SK-N-SH treated with all-trans-retinoic acid at 6 μM for 48 hours (cell line): Measurements from ENCODE around the gene ALG11.
"Not testable (repeated sequence)": the region's sequence is repeated elsewhere in the genome, so short reads cannot be mapped to it uniquely, and the experiment has no call there.

Source experiments
- ATAC-seq: fragments of 200-7000 bp; cut with Tn5 transposase; 3 replicates; pipeline ENCODE4 v1.9.1; 2020; ENCODE audit warnings: mild to moderate bottlenecking, moderate library complexity
- ARNTL ChIP-seq: fragments of 450-650 bp; formaldehyde crosslinking; IDR thresholded peaks from 2 replicates; pipeline ENCODE4 v1.5.0; 2020; ENCODE audit warnings: low read depth, mild to moderate bottlenecking, moderate library complexity, borderline replicate concordance
- BACH2 ChIP-seq: fragments of 250-450 bp; sonication (Bioruptor Pico); IDR thresholded peaks from 2 replicates; pipeline ENCODE4 v1.9.0; 2021; ENCODE audit warnings: mild to moderate bottlenecking, borderline replicate concordance
- CSDC2 ChIP-seq: fragments of 250-450 bp; sonication (Bioruptor Pico); IDR thresholded peaks from 2 replicates; pipeline ENCODE4 v1.5.0; 2020; ENCODE audit warnings: mild to moderate bottlenecking, moderate library complexity
- ESRRG ChIP-seq: fragments of 250-450 bp; sonication (Bioruptor Pico); IDR thresholded peaks from 2 replicates; pipeline ENCODE4 v1.6.1; 2021; ENCODE audit warnings: mild to moderate bottlenecking
- GLIS3 ChIP-seq: fragments of 250-450 bp; sonication (Bioruptor Pico); IDR thresholded peaks from 2 replicates; pipeline ENCODE4 v1.5.0; 2020; ENCODE audit warnings: mild to moderate bottlenecking, moderate library complexity
- ISL1 ChIP-seq: fragments of 250-450 bp; sonication (Bioruptor Pico); IDR thresholded peaks from 2 replicates; pipeline ENCODE4 v2.1.2; 2022; ENCODE audit warnings: mild to moderate bottlenecking, moderate library complexity
- OSR1 ChIP-seq: fragments of 250-450 bp; sonication (Bioruptor Pico); IDR thresholded peaks from 2 replicates; pipeline ENCODE4 v1.8.0; 2022; ENCODE audit warnings: moderate library complexity, mild to moderate bottlenecking, inconsistent platforms
- PPARA ChIP-seq: fragments of 250-450 bp; sonication (Bioruptor Pico); IDR thresholded peaks from 2 replicates; pipeline ENCODE4 v1.5.0; 2020; ENCODE audit warnings: mild to moderate bottlenecking, borderline replicate concordance
- RARB ChIP-seq: fragments of 250-450 bp; sonication (Bioruptor Pico); IDR thresholded peaks from 2 replicates; pipeline ENCODE4 v1.8.0; 2021; ENCODE audit warnings: mild to moderate bottlenecking, moderate library complexity
- SNAI2 ChIP-seq: fragments of 250-450 bp; sonication (Bioruptor Pico); IDR thresholded peaks from 2 replicates; pipeline ENCODE4 v1.5.0; 2020; ENCODE audit warnings: mild to moderate bottlenecking, moderate library complexity
- TCF4 ChIP-seq: fragments of 250-450 bp; sonication (Bioruptor Pico); IDR thresholded peaks from 2 replicates; pipeline ENCODE4 v1.8.0; 2021; ENCODE audit warnings: mild to moderate bottlenecking, moderate library complexity, borderline replicate concordance
- TOX ChIP-seq: fragments of 250-450 bp; sonication (Bioruptor Pico); IDR thresholded peaks from 2 replicates; pipeline ENCODE4 v1.8.0; 2021; ENCODE audit warnings: mild to moderate bottlenecking, moderate library complexity, borderline replicate concordance
- ZC3H10 ChIP-seq: fragments of 250-450 bp; sonication (Bioruptor Pico); IDR thresholded peaks from 2 replicates; pipeline ENCODE4 v1.5.1; 2021; ENCODE audit warnings: mild to moderate bottlenecking, moderate library complexity
- ZFP3 ChIP-seq: fragments of 250-450 bp; sonication (Bioruptor Pico); IDR thresholded peaks from 2 replicates; pipeline ENCODE4 v1.5.0; 2020; ENCODE audit warnings: mild to moderate bottlenecking, moderate library complexity
- ZNF565 ChIP-seq: fragments of 450-650 bp; formaldehyde crosslinking; conservative IDR thresholded peaks from 2 replicates; pipeline ENCODE4 v1.5.0; 2020; ENCODE audit warnings: low read depth, mild to moderate bottlenecking, moderate library complexity
- ZNF70 ChIP-seq: fragments of 450-650 bp; formaldehyde crosslinking; IDR thresholded peaks from 2 replicates; pipeline ENCODE4 v1.5.0; 2020; ENCODE audit warnings: mild to moderate bottlenecking, moderate library complexity
- TF ChIP-seq, protein P1 (sequence below): fragments of 250-450 bp; sonication (Bioruptor Pico); IDR thresholded peaks from 2 replicates; pipeline ENCODE4 v1.8.0; 2020; ENCODE audit warnings: mild to moderate bottlenecking, moderate library complexity, borderline replicate concordance
- TF ChIP-seq, protein P2 (sequence below): fragments of 250-450 bp; sonication (Bioruptor Pico); IDR thresholded peaks from 2 replicates; pipeline ENCODE4 v1.5.1; 2021; ENCODE audit warnings: mild to moderate bottlenecking, moderate library complexity
- TF ChIP-seq, protein P3 (sequence below): fragments of 250-450 bp; sonication (Bioruptor Pico); IDR thresholded peaks from 2 replicates; pipeline ENCODE4 v1.5.1; 2020; ENCODE audit warnings: low read depth, mild to moderate bottlenecking, moderate library complexity

Gene ALG11

DNA sequence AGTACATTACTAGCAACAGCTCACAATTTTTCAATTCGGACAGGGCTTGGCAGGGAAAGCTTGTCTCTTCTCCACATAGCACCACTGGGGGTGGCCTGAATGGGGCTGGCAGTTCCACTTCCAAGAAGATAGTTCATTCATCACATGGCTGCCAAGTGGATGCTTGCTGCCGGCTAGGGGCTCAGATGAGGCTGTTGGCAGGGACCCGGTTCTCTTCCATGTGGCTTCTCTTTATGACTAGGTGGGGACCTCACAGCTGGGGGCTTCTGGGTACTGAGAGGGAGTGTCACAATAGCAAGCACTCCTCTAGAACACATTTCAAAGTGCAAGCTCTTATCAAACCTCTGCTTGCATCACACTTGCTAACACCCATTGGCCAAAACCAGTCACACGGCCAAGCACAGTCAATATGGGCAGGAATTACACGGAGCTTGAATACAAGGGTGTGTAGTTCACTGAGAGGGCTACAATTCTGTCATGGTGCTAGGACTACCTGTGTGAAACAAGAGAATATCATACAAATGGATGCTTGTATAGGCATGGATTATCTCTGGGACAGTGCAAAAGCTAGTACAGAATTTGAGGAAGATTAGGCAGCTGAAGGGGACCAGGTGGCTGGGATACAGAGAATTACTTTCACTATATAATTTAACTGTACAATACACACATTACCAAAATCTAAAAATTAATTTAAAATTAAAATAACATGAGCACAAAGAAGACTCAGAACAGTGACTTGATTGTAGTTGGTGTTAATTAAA is 33.2 kb upstream of the ALG11 start:
- TF ChIP-seq ARNTL (CRISPR knock-in tag) (no peak), ISL1 (CRISPR knock-in tag) (no peak)
- TF ChIP-seq, protein P1, sequence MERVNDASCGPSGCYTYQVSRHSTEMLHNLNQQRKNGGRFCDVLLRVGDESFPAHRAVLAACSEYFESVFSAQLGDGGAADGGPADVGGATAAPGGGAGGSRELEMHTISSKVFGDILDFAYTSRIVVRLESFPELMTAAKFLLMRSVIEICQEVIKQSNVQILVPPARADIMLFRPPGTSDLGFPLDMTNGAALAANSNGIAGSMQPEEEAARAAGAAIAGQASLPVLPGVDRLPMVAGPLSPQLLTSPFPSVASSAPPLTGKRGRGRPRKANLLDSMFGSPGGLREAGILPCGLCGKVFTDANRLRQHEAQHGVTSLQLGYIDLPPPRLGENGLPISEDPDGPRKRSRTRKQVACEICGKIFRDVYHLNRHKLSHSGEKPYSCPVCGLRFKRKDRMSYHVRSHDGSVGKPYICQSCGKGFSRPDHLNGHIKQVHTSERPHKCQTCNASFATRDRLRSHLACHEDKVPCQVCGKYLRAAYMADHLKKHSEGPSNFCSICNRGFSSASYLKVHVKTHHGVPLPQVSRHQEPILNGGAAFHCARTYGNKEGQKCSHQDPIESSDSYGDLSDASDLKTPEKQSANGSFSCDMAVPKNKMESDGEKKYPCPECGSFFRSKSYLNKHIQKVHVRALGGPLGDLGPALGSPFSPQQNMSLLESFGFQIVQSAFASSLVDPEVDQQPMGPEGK (CRISPR knock-in tag) = no peak
- ATAC-seq = no peak

DNA sequence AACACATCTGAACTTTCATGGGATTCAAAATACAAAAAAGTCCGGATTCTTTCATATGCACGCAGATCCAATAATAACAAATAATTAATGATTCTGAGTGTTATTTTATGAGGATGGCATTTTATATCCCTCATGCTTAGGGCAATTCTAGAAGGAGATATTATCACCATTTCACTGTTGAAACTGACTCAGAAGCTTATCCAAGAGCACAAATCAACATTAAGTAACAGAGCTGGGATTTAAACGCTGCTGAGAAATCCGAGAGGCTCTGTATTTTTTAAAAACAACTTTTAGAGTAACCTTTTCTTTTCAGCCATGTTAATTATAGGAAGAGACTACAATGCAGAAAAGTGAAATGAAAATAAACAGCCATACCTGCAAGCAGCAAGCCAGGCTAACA is 31.3 kb upstream of the ALG11 start:
- TF ChIP-seq OSR1 (CRISPR knock-in tag) (no peak), CSDC2 (CRISPR knock-in tag) (no peak), ZC3H10 (no peak), BACH2 (CRISPR knock-in tag) (no peak), ZNF70 (no peak), ARNTL (CRISPR knock-in tag) (no peak), ZFP3 (CRISPR knock-in tag) (no peak), TOX (CRISPR knock-in tag) (no peak), ESRRG (CRISPR knock-in tag) (no peak), RARB (CRISPR knock-in tag) (no peak), ZNF565 (CRISPR knock-in tag) (no peak), PPARA (CRISPR knock-in tag) (no peak), TCF4 (CRISPR knock-in tag) (no peak), ISL1 (CRISPR knock-in tag) (no peak), GLIS3 (no peak)
- TF ChIP-seq, protein P2, sequence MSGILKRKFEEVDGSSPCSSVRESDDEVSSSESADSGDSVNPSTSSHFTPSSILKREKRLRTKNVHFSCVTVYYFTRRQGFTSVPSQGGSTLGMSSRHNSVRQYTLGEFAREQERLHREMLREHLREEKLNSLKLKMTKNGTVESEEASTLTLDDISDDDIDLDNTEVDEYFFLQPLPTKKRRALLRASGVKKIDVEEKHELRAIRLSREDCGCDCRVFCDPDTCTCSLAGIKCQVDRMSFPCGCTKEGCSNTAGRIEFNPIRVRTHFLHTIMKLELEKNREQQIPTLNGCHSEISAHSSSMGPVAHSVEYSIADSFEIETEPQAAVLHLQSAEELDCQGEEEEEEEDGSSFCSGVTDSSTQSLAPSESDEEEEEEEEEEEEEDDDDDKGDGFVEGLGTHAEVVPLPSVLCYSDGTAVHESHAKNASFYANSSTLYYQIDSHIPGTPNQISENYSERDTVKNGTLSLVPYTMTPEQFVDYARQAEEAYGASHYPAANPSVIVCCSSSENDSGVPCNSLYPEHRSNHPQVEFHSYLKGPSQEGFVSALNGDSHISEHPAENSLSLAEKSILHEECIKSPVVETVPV (CRISPR knock-in tag) = no peak
- TF ChIP-seq, protein P1 (CRISPR knock-in tag) = no peak
- TF ChIP-seq, protein P3, sequence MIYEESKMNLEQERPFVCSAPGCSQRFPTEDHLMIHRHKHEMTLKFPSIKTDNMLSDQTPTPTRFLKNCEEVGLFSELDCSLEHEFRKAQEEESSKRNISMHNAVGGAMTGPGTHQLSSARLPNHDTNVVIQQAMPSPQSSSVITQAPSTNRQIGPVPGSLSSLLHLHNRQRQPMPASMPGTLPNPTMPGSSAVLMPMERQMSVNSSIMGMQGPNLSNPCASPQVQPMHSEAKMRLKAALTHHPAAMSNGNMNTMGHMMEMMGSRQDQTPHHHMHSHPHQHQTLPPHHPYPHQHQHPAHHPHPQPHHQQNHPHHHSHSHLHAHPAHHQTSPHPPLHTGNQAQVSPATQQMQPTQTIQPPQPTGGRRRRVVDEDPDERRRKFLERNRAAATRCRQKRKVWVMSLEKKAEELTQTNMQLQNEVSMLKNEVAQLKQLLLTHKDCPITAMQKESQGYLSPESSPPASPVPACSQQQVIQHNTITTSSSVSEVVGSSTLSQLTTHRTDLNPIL (CRISPR knock-in tag) = no peak
- no peak for ATAC-seq

DNA sequence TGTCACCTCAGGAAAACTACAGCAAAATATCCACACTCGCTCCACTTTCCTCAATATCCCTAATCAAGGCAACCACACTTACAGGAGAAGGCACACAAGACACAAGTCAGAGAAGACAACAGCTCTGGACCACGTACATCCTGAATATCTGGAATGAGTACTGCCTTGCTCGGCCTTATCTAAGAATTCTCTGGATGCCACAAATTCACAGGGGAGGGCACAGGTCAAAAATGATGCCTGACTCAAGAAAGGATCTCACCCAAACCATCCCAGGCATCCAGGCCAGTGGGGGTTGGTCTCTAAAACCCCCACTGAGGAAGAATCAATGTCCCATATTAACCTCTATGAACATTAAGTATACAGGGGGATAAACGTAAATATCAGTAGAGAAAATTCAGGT is 30.8 kb upstream of the ALG11 start:
- no peak for ATAC-seq
- no peak for TF ChIP-seq TCF4 (CRISPR knock-in tag)
- no peak for TF ChIP-seq GLIS3
- TF ChIP-seq, protein P2 (CRISPR knock-in tag) = no peak
- no peak for TF ChIP-seq SNAI2 (CRISPR knock-in tag)

DNA sequence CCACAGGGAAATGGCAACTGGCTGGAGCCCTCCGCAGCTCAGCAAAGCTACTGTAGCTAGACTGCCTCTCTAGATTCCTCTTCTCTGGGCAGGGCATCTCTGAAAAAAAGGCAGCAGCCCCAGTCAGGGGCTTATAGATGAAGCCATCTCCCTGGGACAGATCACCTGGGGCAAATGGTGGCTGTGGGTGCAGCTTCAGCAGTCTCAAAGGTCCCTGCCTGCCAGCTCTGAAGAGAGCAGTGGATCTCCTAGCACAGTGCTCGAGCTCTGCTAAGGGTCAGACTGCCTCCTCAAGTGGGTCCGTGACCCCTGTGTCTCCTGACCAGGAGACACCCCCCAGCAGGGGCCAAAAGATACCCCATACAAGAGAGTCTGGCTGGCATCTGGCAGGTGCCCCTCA is 28.9 kb upstream of the ALG11 start:
- not testable (repeated sequence) for ATAC-seq

GRCh38 chr13:51984904-51985303 is 27.3 kb upstream of the ALG11 start:
- not testable (repeated sequence) for ATAC-seq
